ENCODE data around the gene HOXB6.

The HOXB6 gene

DNA sequence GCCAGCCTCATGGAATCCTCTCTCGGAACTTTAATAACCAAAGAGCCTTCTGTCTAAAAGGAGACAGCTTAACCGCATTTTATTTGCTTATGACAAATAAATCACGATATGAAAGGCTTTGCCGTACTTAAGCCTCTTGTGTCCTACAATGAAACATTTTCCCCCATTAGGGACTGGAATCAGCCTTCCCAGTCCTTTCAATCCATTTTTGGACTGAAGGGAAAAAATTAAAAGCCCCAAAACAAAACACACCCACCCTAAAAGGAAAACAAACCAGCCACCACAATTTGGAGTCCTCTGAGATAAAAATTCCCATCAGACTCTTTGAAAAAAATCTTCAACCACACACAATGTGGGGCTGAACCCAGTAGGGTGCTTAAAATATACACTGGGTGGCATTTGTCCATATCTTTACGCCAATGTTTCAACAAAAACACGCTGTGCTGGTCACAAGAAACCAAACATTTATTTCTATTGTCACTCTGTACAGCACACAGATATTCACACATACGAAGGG, 29.7 kb downstream of the HOXB6 start (continued):
- TF ChIP-seq PATZ1 (tag by site-specific recombination; IDR thresholded peaks at IDR 0.05) (peak; percentile 78), ZNF548 (tag by site-specific recombination; IDR thresholded peaks at IDR 0.05) (no peak), FEZF1 (tag by site-specific recombination; IDR thresholded peaks at IDR 0.05) (peak; percentile 94), ZNF416 (tag by site-specific recombination; IDR thresholded peaks at IDR 0.05) (no peak), SCRT2 (tag by site-specific recombination; IDR thresholded peaks at IDR 0.05) (no peak), PRDM4 (tag by site-specific recombination; IDR thresholded peaks at IDR 0.05) (peak; percentile 89), ZNF558 (tag by site-specific recombination; IDR thresholded peaks at IDR 0.05) (0 out of 2 replicates have a peak, but pooled peaks have one; percentile 10), ZNF302 (tag by site-specific recombination; IDR thresholded peaks at IDR 0.05; ENCODE audit: low read depth) (no peak), ZNF26 (tag by site-specific recombination; IDR thresholded peaks at IDR 0.05) (no peak), ZSCAN30 (tag by site-specific recombination; IDR thresholded peaks at IDR 0.05) (peak; percentile 59; the same call in 1 of the 2 replicates), MEIS1 (CRISPR knock-in tag; IDR thresholded peaks at IDR 0.05; ENCODE audit: borderline replicate concordance) (no peak), ZNF747 (tag by site-specific recombination; IDR thresholded peaks at IDR 0.05) (no peak), ZSCAN23 (tag by site-specific recombination; IDR thresholded peaks at IDR 0.05) (no peak), REPIN1 (tag by site-specific recombination; IDR thresholded peaks at IDR 0.05; ENCODE audit: low read depth) (no peak), HIC1 (tag by site-specific recombination; IDR thresholded peaks at IDR 0.05) (peak; percentile 59; the same call in 1 of the 2 replicates), ZNF549 (tag by site-specific recombination; IDR thresholded peaks at IDR 0.05) (no peak), ZNF654 (tag by site-specific recombination; IDR thresholded peaks at IDR 0.05; ENCODE audit: low read depth) (no peak), ZNF639 (tag by site-specific recombination; IDR thresholded peaks at IDR 0.05) (no peak; the same call in 1 of the 2 replicates), ZNF404 (tag by site-specific recombination; IDR thresholded peaks at IDR 0.05) (no peak), ZBTB21 (tag by site-specific recombination; IDR thresholded peaks at IDR 0.05) (0 out of 2 replicates have a peak, but pooled peaks have one; percentile 9), ZNF571 (tag by site-specific recombination; IDR thresholded peaks at IDR 0.05) (no peak), KLF16 (tag by site-specific recombination; IDR thresholded peaks at IDR 0.05) (no peak), PRDM10 (tag by site-specific recombination; IDR thresholded peaks at IDR 0.05) (peak; percentile 81), ZBTB7A (tag by site-specific recombination; IDR thresholded peaks at IDR 0.05; ENCODE audit: low read depth) (no peak)
- TF ChIP-seq, protein P1, sequence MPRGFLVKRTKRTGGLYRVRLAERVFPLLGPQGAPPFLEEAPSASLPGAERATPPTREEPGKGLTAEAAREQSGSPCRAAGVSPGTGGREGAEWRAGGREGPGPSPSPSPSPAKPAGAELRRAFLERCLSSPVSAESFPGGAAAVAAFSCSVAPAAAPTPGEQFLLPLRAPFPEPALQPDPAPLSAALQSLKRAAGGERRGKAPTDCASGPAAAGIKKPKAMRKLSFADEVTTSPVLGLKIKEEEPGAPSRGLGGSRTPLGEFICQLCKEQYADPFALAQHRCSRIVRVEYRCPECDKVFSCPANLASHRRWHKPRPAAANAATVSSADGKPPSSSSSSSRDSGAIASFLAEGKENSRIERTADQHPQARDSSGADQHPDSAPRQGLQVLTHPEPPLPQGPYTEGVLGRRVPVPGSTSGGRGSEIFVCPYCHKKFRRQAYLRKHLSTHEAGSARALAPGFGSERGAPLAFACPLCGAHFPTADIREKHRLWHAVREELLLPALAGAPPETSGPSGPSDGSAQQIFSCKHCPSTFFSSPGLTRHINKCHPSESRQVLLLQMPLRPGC (tag by site-specific recombination; IDR thresholded peaks at IDR 0.05) = peak; percentile 98
